ENCODE measurements around the gene TRIO. TPM values are rescaled to one million over a fixed set of nuclear protein-coding genes. Genes with fewer than 3 reads are reported as not detected.

TRIO gene
- total and polyA plus RNA-seq, 2 donors (not counting 1 experiment from before 2014, with no cell fraction given), result 134 to 281 TPM

DNA sequence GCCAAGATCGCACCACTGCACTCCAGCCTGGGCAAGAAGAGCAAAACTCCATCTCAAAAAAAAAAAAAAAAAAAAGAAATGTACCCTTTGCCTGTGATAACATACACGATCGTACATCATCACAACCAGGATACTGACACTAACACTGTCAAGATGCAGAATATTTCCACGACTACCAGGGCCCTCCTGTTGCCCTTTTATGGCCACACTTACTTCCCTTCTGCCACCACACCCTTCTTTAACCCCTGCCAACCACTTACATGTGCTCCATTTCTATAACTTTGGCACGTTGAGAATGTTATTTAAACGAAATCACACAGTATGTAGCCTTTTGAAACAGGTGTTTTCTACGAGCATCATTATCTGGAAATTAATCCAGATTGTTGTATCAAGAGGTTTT, 369.4 kb downstream of the TRIO start:
- peaks cover 11% of the 10 kb centered on the region for H3K36me3 ChIP-seq (ENCODE audit: control insufficient read depth, insufficient read depth, low read length)
- TF ChIP-seq EZH2 (IDR thresholded peaks at IDR 0.05; ENCODE audit: low read length, missing control alignments), result no peak
- TF ChIP-seq, protein P1, sequence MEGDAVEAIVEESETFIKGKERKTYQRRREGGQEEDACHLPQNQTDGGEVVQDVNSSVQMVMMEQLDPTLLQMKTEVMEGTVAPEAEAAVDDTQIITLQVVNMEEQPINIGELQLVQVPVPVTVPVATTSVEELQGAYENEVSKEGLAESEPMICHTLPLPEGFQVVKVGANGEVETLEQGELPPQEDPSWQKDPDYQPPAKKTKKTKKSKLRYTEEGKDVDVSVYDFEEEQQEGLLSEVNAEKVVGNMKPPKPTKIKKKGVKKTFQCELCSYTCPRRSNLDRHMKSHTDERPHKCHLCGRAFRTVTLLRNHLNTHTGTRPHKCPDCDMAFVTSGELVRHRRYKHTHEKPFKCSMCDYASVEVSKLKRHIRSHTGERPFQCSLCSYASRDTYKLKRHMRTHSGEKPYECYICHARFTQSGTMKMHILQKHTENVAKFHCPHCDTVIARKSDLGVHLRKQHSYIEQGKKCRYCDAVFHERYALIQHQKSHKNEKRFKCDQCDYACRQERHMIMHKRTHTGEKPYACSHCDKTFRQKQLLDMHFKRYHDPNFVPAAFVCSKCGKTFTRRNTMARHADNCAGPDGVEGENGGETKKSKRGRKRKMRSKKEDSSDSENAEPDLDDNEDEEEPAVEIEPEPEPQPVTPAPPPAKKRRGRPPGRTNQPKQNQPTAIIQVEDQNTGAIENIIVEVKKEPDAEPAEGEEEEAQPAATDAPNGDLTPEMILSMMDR (conservative IDR thresholded peaks at IDR 0.05 in 1 of 2, IDR thresholded peaks at IDR 0.05 in 1 of 2; ENCODE audit: low read depth in 1 of 2, low read length in 2 of 2), result no peak
- no peak overlapping the region for H3K27ac ChIP-seq (ENCODE audit: insufficient read depth, low read length)
- no peaks in the 10 kb centered on the region for H3K9me3 ChIP-seq (ENCODE audit: control insufficient read depth, insufficient read depth, low read depth, low read length)
- no peaks in the 10 kb centered on the region for H3K79me2 ChIP-seq (ENCODE audit: control insufficient read depth, insufficient read depth, low read length)
- H3K4me3 ChIP-seq (replicated peaks in 1 of 4; ENCODE audit: control extremely low read depth in 1 of 4, insufficient read depth in 1 of 4, low read depth in 3 of 4, low read length in 4 of 4), result no peak overlapping the region
- H3K27me3 ChIP-seq (ENCODE audit: control insufficient read depth, insufficient read depth, low read length), result no peaks in the 10 kb centered on the region
- H3K4me2 ChIP-seq (ENCODE audit: extremely low read depth, insufficient read depth, low read length), result no peak overlapping the region
- no peaks in the 10 kb centered on the region for H3K4me1 ChIP-seq (ENCODE audit: control insufficient read depth, extremely low read depth, insufficient read depth, low read length)
- H4K20me1 ChIP-seq (ENCODE audit: control insufficient read depth, extremely low read depth, insufficient read depth, low read length), result no peaks in the 10 kb centered on the region
- H2AFZ ChIP-seq (ENCODE audit: low read length), result no peak overlapping the region
- H3K9ac ChIP-seq (ENCODE audit: insufficient read depth, low read length), result no peak overlapping the region
- DNase-seq (ENCODE audit: low read depth in 2 of 2), result no peak

DNA sequence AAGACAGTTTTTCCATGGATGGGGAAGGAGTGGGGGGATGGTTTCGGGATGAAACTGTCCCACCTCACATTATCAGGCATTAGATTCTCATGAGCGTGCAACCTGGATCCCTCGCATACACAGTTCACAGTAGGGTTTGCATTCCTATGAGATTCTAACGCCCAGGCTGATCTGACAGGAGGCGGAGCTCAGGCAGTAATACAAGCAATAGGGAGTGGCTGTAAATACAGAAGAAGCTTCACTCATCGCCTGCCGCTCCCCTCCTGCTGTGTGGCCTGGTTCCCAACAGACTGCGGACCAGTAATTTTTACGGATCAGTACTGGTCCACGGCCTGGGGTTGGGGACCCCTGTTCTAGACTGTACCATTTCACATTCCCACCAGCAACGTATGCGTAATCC, 370.1 kb downstream of the TRIO start:
- Histone ChIP-seq H2AFZ (ENCODE audit: low read length) (no peak overlapping the region), H3K4me2 (ENCODE audit: extremely low read depth, insufficient read depth, low read length) (no peak overlapping the region), H4K20me1 (ENCODE audit: control insufficient read depth, extremely low read depth, insufficient read depth, low read length) (no peaks in the 10 kb centered on the region), H3K27me3 (ENCODE audit: control insufficient read depth, insufficient read depth, low read length) (no peaks in the 10 kb centered on the region), H3K4me1 (ENCODE audit: control insufficient read depth, extremely low read depth, insufficient read depth, low read length) (no peaks in the 10 kb centered on the region), H3K9ac (ENCODE audit: insufficient read depth, low read length) (no peak overlapping the region), H3K9me3 (ENCODE audit: control insufficient read depth, insufficient read depth, low read depth, low read length) (no peaks in the 10 kb centered on the region), H3K36me3 (ENCODE audit: control insufficient read depth, insufficient read depth, low read length) (peaks cover 5% of the 10 kb centered on the region), H3K4me3 (replicated peaks in 1 of 4; ENCODE audit: control extremely low read depth in 1 of 4, insufficient read depth in 1 of 4, low read depth in 3 of 4, low read length in 4 of 4) (no peak overlapping the region), H3K27ac (ENCODE audit: insufficient read depth, low read length) (no peak overlapping the region), H3K79me2 (ENCODE audit: control insufficient read depth, insufficient read depth, low read length) (no peaks in the 10 kb centered on the region)
- TF ChIP-seq EZH2 (IDR thresholded peaks at IDR 0.05; ENCODE audit: low read length, missing control alignments), result no peak
- TF ChIP-seq, protein P1 (conservative IDR thresholded peaks at IDR 0.05 in 1 of 2, IDR thresholded peaks at IDR 0.05 in 1 of 2; ENCODE audit: low read depth in 1 of 2, low read length in 2 of 2), result no peak
- no peak for DNase-seq (ENCODE audit: low read depth in 2 of 2)

DNA sequence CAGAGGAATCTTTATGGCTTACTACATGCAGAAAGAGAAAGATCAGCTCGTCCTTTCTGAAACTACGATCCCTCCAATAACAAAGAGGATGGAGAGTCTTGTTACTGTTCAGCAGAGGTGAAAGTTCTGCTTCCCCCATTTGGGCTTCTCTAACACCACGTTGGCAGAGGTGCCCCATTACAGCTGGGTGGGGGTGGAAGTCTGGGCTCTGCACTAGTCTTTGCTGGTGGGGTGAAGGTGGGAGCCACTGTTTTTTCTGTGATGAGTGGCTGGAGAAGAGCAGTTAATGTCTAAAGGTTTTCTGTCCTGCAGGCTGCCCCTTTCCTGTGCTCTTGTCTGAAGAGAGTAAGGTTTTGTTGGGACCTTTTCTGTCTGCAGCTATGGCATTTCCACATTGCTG, 373.8 kb downstream of the TRIO start:
- Histone ChIP-seq H2AFZ (ENCODE audit: low read length) (no peak overlapping the region), H4K20me1 (ENCODE audit: control insufficient read depth, extremely low read depth, insufficient read depth, low read length) (no peaks in the 10 kb centered on the region), H3K79me2 (ENCODE audit: control insufficient read depth, insufficient read depth, low read length) (no peaks in the 10 kb centered on the region), H3K27ac (ENCODE audit: insufficient read depth, low read length) (no peak overlapping the region), H3K4me3 (replicated peaks in 1 of 4; ENCODE audit: control extremely low read depth in 1 of 4, insufficient read depth in 1 of 4, low read depth in 3 of 4, low read length in 4 of 4) (no peak overlapping the region), H3K4me1 (ENCODE audit: control insufficient read depth, extremely low read depth, insufficient read depth, low read length) (no peaks in the 10 kb centered on the region), H3K4me2 (ENCODE audit: extremely low read depth, insufficient read depth, low read length) (no peak overlapping the region), H3K9me3 (ENCODE audit: control insufficient read depth, insufficient read depth, low read depth, low read length) (no peaks in the 10 kb centered on the region), H3K36me3 (ENCODE audit: control insufficient read depth, insufficient read depth, low read length) (no peaks in the 10 kb centered on the region), H3K9ac (ENCODE audit: insufficient read depth, low read length) (no peak overlapping the region), H3K27me3 (ENCODE audit: control insufficient read depth, insufficient read depth, low read length) (no peaks in the 10 kb centered on the region)
- no peak for DNase-seq (ENCODE audit: low read depth in 2 of 2)
- TF ChIP-seq, protein P1 (conservative IDR thresholded peaks at IDR 0.05 in 1 of 2, IDR thresholded peaks at IDR 0.05 in 1 of 2; ENCODE audit: low read depth in 1 of 2, low read length in 2 of 2), result no peak
- TF ChIP-seq EZH2 (IDR thresholded peaks at IDR 0.05; ENCODE audit: low read length, missing control alignments), result no peak
